ENCODE results near the gene DEDD. TPM values are rescaled to one million over a fixed set of nuclear protein-coding genes. Genes with fewer than 3 reads are reported as not detected.

Gene DEDD
- polyA plus RNA-seq, 3 donors, result 40.9 to 56.3 (median 42.2) TPM

GRCh38 chr1:161138431-161138830 is 6.0 kb upstream of the DEDD start:
- Histone ChIP-seq H3K36me3 (replicated peaks in 1 of 2; ENCODE audit: control insufficient read depth in 1 of 2, insufficient read depth in 2 of 2, low read length in 2 of 2) (no peaks in the 10 kb centered on the region), H3K27me3 (ENCODE audit: control insufficient read depth in 2 of 2, insufficient read depth in 2 of 2, low read length in 2 of 2) (no peaks in the 10 kb centered on the region), H3K4me1 (ENCODE audit: control insufficient read depth in 1 of 2, insufficient read depth in 2 of 2, low read length in 2 of 2) (peaks cover 45 to 49% of the 10 kb centered on the region in 2 donors), H4K20me1 (ENCODE audit: insufficient read depth, low read length) (no peaks in the 10 kb centered on the region), H3K9me3 (replicated peaks in 1 of 2; ENCODE audit: control insufficient read depth in 1 of 2, insufficient read depth in 1 of 2, low read length in 2 of 2) (no peaks in the 10 kb centered on the region), H3K79me2 (ENCODE audit: insufficient read depth, low read length) (peaks cover 44% of the 10 kb centered on the region), H3K4me3 (replicated peaks in 1 of 3; ENCODE audit: low read depth in 2 of 3, low read length in 3 of 3) (peak overlapping the region in 1 of 3 experiments; percentile 24), H3K27ac (ENCODE audit: low read depth in 1 of 2, low read length in 2 of 2) (peak overlapping the region; percentile 47 to 88), H3K4me2 (replicated peaks; ENCODE audit: extremely low read depth, low read length, poor library complexity, severe bottlenecking) (peak overlapping the region; percentile 33), H2AFZ (ENCODE audit: insufficient read depth, low read depth, low read length, poor library complexity, severe bottlenecking) (peak overlapping the region; percentile 84), H3K9ac (ENCODE audit: insufficient read depth, low read length, poor library complexity, severe bottlenecking) (peak overlapping the region; percentile 36)
- 0% methylated on average over 1 of the region's 1 CpG for WGBS (ENCODE audit: insufficient coverage)
- no peaks in the 10 kb centered on the region for H3K27me3 Mint-ChIP-seq (ENCODE audit: low read depth in 3 of 3)
- peaks cover 2 to 3% of the 10 kb centered on the region in 2 donors for H3K36me3 Mint-ChIP-seq
- H3K4me3 Mint-ChIP-seq, result peak overlapping the region in 1 of 2 donors; percentile 70
- DNase-seq, result peak in 2 of 3 donors; percentile 31 to 45
- no peaks in the 10 kb centered on the region for H3K9me3 Mint-ChIP-seq
- H3K4me1 Mint-ChIP-seq, result peaks cover 48% of the 10 kb centered on the region
- intact Hi-C loops (cut with micrococcal nuclease), result loop anchor here in 1 of 2 donors (2.0 to 5.0 kb wide), 3 partner anchors 42 to 91 kb away; partner anchors contain the start of genes ARHGAP30 and USF1
- no peak for TF ChIP-seq CTCF (IDR thresholded peaks at IDR 0.05)
- peak overlapping the region; percentile 85 to 97 (median 92) for H3K27ac Mint-ChIP-seq

- peak overlapping the region in 1 of 2 donors; percentile 88 for H3K27ac ChIP-seq (ENCODE audit: low read depth in 1 of 2, low read length in 2 of 2)
- no peaks in the 10 kb centered on the region for H3K9me3 ChIP-seq (replicated peaks in 1 of 2; ENCODE audit: control insufficient read depth in 1 of 2, insufficient read depth in 1 of 2, low read length in 2 of 2)
- H4K20me1 ChIP-seq (ENCODE audit: insufficient read depth, low read length), result no peaks in the 10 kb centered on the region
- H3K4me3 ChIP-seq (replicated peaks in 1 of 3; ENCODE audit: low read depth in 2 of 3, low read length in 3 of 3), result peak overlapping the region in 1 of 3 experiments; percentile 24
- H3K4me3 Mint-ChIP-seq, result no peak overlapping the region
- peak overlapping the region; percentile 13 to 97 (median 92) for H3K27ac Mint-ChIP-seq
- H3K36me3 Mint-ChIP-seq, result peaks cover 2 to 3% of the 10 kb centered on the region in 2 donors
- no peak for TF ChIP-seq CTCF (IDR thresholded peaks at IDR 0.05)
- peak overlapping the region; percentile 33 for H3K4me2 ChIP-seq (replicated peaks; ENCODE audit: extremely low read depth, low read length, poor library complexity, severe bottlenecking)
- intact Hi-C loops (cut with micrococcal nuclease), result loop anchor here in 1 of 2 donors (2.0 to 5.0 kb wide), 3 partner anchors 41 to 91 kb away; partner anchors contain the start of genes ARHGAP30 and USF1
- DNase-seq, result no peak
- peak overlapping the region; percentile 36 for H3K9ac ChIP-seq (ENCODE audit: insufficient read depth, low read length, poor library complexity, severe bottlenecking)
- no peaks in the 10 kb centered on the region for H3K9me3 Mint-ChIP-seq
- no peaks in the 10 kb centered on the region for H3K27me3 ChIP-seq (ENCODE audit: control insufficient read depth in 2 of 2, insufficient read depth in 2 of 2, low read length in 2 of 2)
- peaks cover 47 to 53% of the 10 kb centered on the region in 2 donors for H3K4me1 ChIP-seq (ENCODE audit: control insufficient read depth in 1 of 2, insufficient read depth in 2 of 2, low read length in 2 of 2)
- H3K79me2 ChIP-seq (ENCODE audit: insufficient read depth, low read length), result peaks cover 49% of the 10 kb centered on the region
- no peaks in the 10 kb centered on the region for H3K27me3 Mint-ChIP-seq (ENCODE audit: low read depth in 3 of 3)
- peaks cover 48% of the 10 kb centered on the region for H3K4me1 Mint-ChIP-seq
- peak overlapping the region; percentile 84 for H2AFZ ChIP-seq (ENCODE audit: insufficient read depth, low read depth, low read length, poor library complexity, severe bottlenecking)
- H3K36me3 ChIP-seq (replicated peaks in 1 of 2; ENCODE audit: control insufficient read depth in 1 of 2, insufficient read depth in 2 of 2, low read length in 2 of 2), result no peaks in the 10 kb centered on the region
- no CpG with 5 or more reads among the region's 3 CpGs for WGBS (ENCODE audit: insufficient coverage)
Observed at GRCh38 chr1:161137881-161138280, 5.4 kb upstream of the DEDD start.
